Activated CD8-positive, alpha-beta T cell treated with anti-CD3 and anti-CD28 coated beads, Interleukin-2, amount 10 ng/mL, durations not matched to agents 7 days and 5 days (primary cell): ENCODE data around the gene INSC. TPM values are rescaled to one million over a fixed set of nuclear protein-coding genes. Genes with fewer than 3 reads are reported as not detected.

Source experiments
- ATAC-seq: fragments of 150-1000 bp; cut with Tn5 transposase; one replicate; pipeline ENCODE4 v1.10.0; 2021; ENCODE audit warnings: moderate library complexity
- CTCF ChIA-PET: fragments of 350-600 bp; sonication (Branson Sonifier 250); formaldehyde crosslinking; loops from one replicate; lab custom pipeline; 2021; ENCODE audit warnings: antibody characterized with exemption; lab: Charles Lee
- POLR2A ChIA-PET: fragments of 350-600 bp; sonication (Branson Sonifier 250); formaldehyde crosslinking; loops from one replicate; lab custom pipeline; 2021; ENCODE audit warnings: antibody characterized with exemption; lab: Charles Lee
- DNase-seq: peaks from one replicate; pipeline ENCODE4 v3.0.0-alpha.2; 2020
- H3K27ac Mint-ChIP-seq: one replicate; pipeline ENCODE4 v1.8.0; 2021; ENCODE audit warnings: mild to moderate bottlenecking, mixed read lengths
- H3K27me3 Mint-ChIP-seq: one replicate; pipeline ENCODE4 v1.8.0; 2021; ENCODE audit warnings: low read depth, mixed read lengths
- H3K36me3 Mint-ChIP-seq: one replicate; pipeline ENCODE4 v1.8.0; 2021; ENCODE audit warnings: low read depth, mixed read lengths
- H3K4me1 Mint-ChIP-seq: one replicate; pipeline ENCODE4 v1.8.0; 2021; ENCODE audit warnings: low read depth, mixed read lengths
- H3K4me3 Mint-ChIP-seq: one replicate; pipeline ENCODE4 v1.8.0; 2021; ENCODE audit warnings: mild to moderate bottlenecking, mixed read lengths
- H3K9me3 Mint-ChIP-seq: one replicate; pipeline ENCODE4 v1.8.0; 2022; ENCODE audit warnings: mixed read lengths; ENCODE audit not compliant: insufficient read depth
- total RNA-seq, 2 experiments: library from RNA; stranded (reverse); gene quantifications; one replicate each; pipeline ENCODE4 v1.2.3, GENCODE V29; 2021

Gene INSC
- total RNA-seq, 2 experiments from 2014 or later = 0.13 to 0.34 TPM

- Mint-ChIP-seq H3K4me1 (no peaks in the 10 kb centered on the region), H3K4me3 (no peak overlapping the region), H3K36me3 (no peaks in the 10 kb centered on the region), H3K9me3 (no peaks in the 10 kb centered on the region), H3K27ac (no peak overlapping the region), H3K27me3 (no peaks in the 10 kb centered on the region)
- no peak for ATAC-seq
- CTCF ChIA-PET = no interaction called here
- DNase-seq = no peak
- POLR2A ChIA-PET = no interaction called here
Observed at GRCh38 chr11:15268598-15268997, 153.9 kb downstream of the INSC start.

DNA sequence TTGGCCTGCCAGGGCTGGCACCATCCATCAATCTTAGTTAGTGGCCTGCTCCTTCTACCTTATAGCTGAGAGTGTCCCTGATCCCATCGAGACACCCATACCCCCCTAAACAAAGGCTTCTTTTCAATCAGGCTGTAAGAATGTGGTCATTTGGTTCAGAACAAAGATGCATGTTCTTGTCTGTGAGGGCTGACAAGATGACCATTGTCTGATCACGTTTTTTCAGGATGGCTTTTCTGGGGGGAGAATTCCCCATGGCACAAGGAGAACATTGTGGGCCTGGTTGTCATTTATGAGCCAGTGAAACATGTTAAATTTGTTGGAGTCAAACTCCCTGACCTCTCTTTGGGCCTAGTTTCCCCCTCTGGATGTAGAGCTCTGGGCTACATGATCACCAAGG, 160.4 kb downstream of the INSC start:
- Mint-ChIP-seq H3K9me3 (no peaks in the 10 kb centered on the region), H3K4me3 (no peak overlapping the region), H3K36me3 (no peaks in the 10 kb centered on the region), H3K4me1 (no peaks in the 10 kb centered on the region), H3K27ac (no peak overlapping the region), H3K27me3 (peaks cover 8% of the 10 kb centered on the region)
- ChIA-PET CTCF (no interaction called here), POLR2A (no interaction called here)
- ATAC-seq = no peak
- DNase-seq = no peak

DNA sequence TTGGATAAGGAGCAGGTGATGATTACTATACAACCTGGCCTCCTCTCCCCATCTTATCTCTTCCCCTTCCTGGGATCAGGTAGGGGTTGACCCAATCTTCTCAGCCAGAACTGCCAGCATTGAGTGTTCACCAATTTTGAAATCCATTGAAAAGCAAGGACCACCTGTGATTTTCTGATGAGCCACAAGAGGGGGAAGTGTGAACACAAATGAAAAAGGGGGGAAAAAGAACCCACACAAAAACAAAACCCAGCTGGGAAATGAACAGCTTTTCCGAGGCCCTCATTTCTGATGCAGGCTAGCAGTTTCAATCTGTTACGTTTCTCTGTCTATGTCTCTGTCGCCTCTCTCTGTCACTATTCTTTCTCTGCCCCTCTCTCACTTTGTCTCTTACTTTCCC, 161.9 kb downstream of the INSC start:
- H3K36me3 Mint-ChIP-seq = no peaks in the 10 kb centered on the region
- ChIA-PET POLR2A (no interaction called here), CTCF (no interaction called here)

DNA sequence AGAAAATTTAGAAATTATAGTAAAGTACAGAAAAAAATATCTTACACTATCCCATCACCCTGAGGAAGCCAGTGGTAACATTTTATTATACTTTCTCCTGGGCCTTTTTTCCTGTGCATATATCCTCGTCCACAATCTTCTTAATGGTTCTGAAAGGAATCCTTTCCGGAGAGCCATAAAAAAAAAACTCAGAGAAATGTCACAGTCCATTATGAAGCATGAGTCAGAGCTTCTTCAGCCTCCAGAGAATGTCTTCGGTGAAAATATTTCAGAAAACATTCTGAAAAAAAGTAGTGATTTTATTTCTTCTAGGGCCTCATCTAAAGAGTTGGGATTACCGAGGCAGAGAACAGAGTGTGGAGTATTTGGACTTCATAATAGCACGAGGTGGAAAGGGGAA, 163.4 kb downstream of the INSC start:
- Mint-ChIP-seq H3K36me3 (no peaks in the 10 kb centered on the region), H3K27me3 (peaks cover 12% of the 10 kb centered on the region), H3K4me3 (no peak overlapping the region), H3K27ac (no peak overlapping the region), H3K9me3 (no peaks in the 10 kb centered on the region), H3K4me1 (no peaks in the 10 kb centered on the region)
- no peak for ATAC-seq
- CTCF ChIA-PET = interaction anchor here (0.7 kb wide), 1 partner anchor 1335 kb away, joined by 3 read pairs; no protein-coding TSS in a partner anchor
- POLR2A ChIA-PET = no interaction called here
- no peak for DNase-seq

More for the DNA sequence above, 161.9 kb downstream of the INSC start:
- Mint-ChIP-seq H3K9me3 (no peaks in the 10 kb centered on the region), H3K27me3 (peaks cover 8% of the 10 kb centered on the region), H3K4me1 (no peaks in the 10 kb centered on the region), H3K27ac (no peak overlapping the region), H3K4me3 (no peak overlapping the region)
- DNase-seq (no peak), ATAC-seq (no peak)

GRCh38 chr11:15280393-15280792, 165.7 kb downstream of the INSC start:
- Mint-ChIP-seq H3K4me3 (no peak overlapping the region), H3K27me3 (peaks cover 10% of the 10 kb centered on the region), H3K4me1 (no peaks in the 10 kb centered on the region), H3K9me3 (no peaks in the 10 kb centered on the region), H3K27ac (no peak overlapping the region), H3K36me3 (no peaks in the 10 kb centered on the region)
- CTCF ChIA-PET = no interaction called here
- DNase-seq (no peak), ATAC-seq (no peak)
- POLR2A ChIA-PET = no interaction called here

DNA sequence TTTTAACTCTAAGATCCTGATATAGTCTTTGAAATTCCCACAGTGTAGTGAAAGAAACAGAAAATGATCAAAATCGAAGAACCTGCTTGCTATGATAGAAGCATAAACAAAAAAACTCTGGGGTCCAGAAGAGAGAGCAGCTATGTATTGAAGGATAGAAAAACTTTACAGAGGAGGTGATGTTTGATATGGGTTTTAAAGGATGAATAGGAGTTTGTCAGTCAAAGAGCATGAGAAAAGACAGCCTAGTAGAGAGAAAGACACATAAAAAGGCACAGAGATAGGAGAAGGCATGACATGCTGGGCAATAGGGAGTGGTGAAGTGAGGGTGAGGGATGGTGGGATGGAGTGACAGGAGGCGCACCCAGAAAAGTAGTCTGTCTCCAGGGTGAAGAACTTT, 168.0 kb downstream of the INSC start:
- Mint-ChIP-seq H3K4me3 (no peak overlapping the region), H3K9me3 (no peaks in the 10 kb centered on the region), H3K36me3 (no peaks in the 10 kb centered on the region), H3K27me3 (peaks cover 4% of the 10 kb centered on the region), H3K27ac (no peak overlapping the region), H3K4me1 (no peaks in the 10 kb centered on the region)
- DNase-seq (no peak), ATAC-seq (no peak)
- ChIA-PET CTCF (no interaction called here), POLR2A (no interaction called here)

- no peak overlapping the region for H3K27ac Mint-ChIP-seq
- H3K27me3 Mint-ChIP-seq = peaks cover 6% of the 10 kb centered on the region
- H3K36me3 Mint-ChIP-seq = no peaks in the 10 kb centered on the region
- H3K9me3 Mint-ChIP-seq = no peaks in the 10 kb centered on the region
- ChIA-PET POLR2A (no interaction called here), CTCF (no interaction called here)
- ATAC-seq (no peak), DNase-seq (no peak)
- no peaks in the 10 kb centered on the region for H3K4me1 Mint-ChIP-seq
- no peak overlapping the region for H3K4me3 Mint-ChIP-seq
Observed at GRCh38 chr11:15286465-15286864, 171.7 kb downstream of the INSC start.

DNA sequence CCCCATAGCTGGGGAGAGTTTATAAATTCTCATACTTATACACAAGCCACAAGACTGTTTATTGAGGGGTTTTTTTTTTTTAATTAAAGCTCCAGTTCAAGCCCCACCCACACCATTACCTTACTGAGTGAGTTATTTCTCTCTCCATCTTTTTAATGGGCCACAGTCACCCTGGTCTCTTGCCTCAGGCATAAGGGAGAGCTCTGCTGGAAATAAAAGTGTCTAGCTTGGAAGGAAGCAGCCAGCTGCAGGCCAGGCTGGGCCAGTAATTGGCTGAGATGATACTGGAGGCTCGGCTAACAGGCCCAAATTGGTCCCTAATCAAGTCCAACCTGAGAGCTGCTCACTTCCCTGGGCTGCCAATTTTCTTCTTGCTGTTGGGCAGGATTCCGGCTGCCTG, 174.1 kb downstream of the INSC start:
- no peaks in the 10 kb centered on the region for H3K9me3 Mint-ChIP-seq
- ChIA-PET POLR2A (no interaction called here), CTCF (no interaction called here)
- no peak for ATAC-seq
- no peaks in the 10 kb centered on the region for H3K4me1 Mint-ChIP-seq
- no peak overlapping the region for H3K4me3 Mint-ChIP-seq
- no peaks in the 10 kb centered on the region for H3K36me3 Mint-ChIP-seq
- peaks cover 2% of the 10 kb centered on the region for H3K27me3 Mint-ChIP-seq
- H3K27ac Mint-ChIP-seq = no peak overlapping the region
- no peak for DNase-seq

DNA sequence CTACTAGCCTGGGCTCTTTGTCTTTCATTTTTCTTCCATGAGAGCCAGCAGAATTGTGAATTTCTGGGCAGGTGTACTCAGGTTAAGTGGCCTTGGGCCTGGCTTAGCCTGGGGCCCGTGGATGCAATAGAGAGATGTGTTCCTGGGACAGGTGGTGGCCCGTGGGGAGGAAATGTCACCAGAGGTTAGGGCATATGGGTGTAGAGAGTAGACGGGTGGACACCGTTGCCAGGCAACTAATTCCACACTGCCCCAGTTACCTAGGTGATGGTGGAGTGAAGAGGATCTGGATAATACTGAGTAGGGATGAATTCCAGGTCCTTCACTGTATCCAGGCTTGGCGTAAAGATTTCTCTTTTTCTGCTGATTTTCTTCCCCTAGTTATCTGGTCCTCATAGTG, 175.0 kb downstream of the INSC start:
- Mint-ChIP-seq H3K27me3 (peaks cover 4% of the 10 kb centered on the region), H3K4me1 (no peaks in the 10 kb centered on the region), H3K36me3 (no peaks in the 10 kb centered on the region), H3K9me3 (no peaks in the 10 kb centered on the region), H3K4me3 (no peak overlapping the region), H3K27ac (no peak overlapping the region)
- ChIA-PET CTCF (no interaction called here), POLR2A (no interaction called here)
- DNase-seq (no peak), ATAC-seq (no peak)

GRCh38 chr11:15291885-15292284, 177.2 kb downstream of the INSC start:
- Mint-ChIP-seq H3K27me3 (peaks cover 4% of the 10 kb centered on the region), H3K4me1 (no peaks in the 10 kb centered on the region), H3K27ac (no peak overlapping the region), H3K4me3 (no peak overlapping the region), H3K36me3 (no peaks in the 10 kb centered on the region), H3K9me3 (no peaks in the 10 kb centered on the region)
- ATAC-seq = no peak
- ChIA-PET POLR2A (no interaction called here), CTCF (no interaction called here)
- no peak for DNase-seq

DNA sequence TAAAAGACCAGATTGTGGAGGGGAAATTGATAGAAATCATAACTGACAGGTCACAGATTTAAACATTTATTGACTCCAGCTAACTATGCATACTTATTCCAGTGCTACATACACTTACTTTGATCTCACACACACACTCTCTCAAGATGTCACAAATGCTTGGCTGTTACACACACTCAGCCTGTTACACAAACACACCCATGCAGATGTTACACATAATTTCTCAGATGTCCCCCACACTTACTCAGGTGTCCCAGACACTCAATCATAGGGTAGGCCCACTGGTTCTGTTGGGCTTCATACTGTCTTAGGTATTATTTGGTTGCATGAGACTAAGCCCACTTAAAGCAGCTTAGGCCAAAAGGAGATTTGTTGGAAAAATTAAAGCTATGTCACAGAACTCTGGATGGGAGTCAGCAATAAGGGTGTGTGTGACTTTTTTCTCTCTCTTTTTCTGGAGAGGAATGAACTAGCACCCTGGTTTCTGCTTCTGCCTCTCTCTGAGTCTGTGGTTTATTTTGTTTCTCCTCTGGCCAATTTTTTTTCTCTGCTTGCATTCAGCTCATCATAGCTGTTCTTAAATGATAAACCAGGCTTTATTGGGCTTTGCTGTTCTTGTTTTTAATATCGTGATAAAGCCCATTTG, 179.4 kb downstream of the INSC start:
- H3K27ac Mint-ChIP-seq = no peak overlapping the region
- CTCF ChIA-PET = no interaction called here
- POLR2A ChIA-PET = no interaction called here

GRCh38 chr11:15295695-15296094, 181.0 kb downstream of the INSC start:
- Mint-ChIP-seq H3K4me1 (no peaks in the 10 kb centered on the region), H3K27ac (no peak overlapping the region), H3K36me3 (no peaks in the 10 kb centered on the region), H3K27me3 (peaks cover 4% of the 10 kb centered on the region), H3K9me3 (no peaks in the 10 kb centered on the region), H3K4me3 (no peak overlapping the region)
- ATAC-seq (no peak), DNase-seq (no peak)
- CTCF ChIA-PET = no interaction called here
- POLR2A ChIA-PET = no interaction called here

More for the DNA sequence above, 179.4 kb downstream of the INSC start:
- DNase-seq (no peak), ATAC-seq (no peak)
- H3K36me3 Mint-ChIP-seq = no peaks in the 10 kb centered on the region
- no peak overlapping the region for H3K4me3 Mint-ChIP-seq
- no peaks in the 10 kb centered on the region for H3K9me3 Mint-ChIP-seq
- H3K27me3 Mint-ChIP-seq = peaks cover 4% of the 10 kb centered on the region
- H3K4me1 Mint-ChIP-seq = no peaks in the 10 kb centered on the region
